IMR-90 (cell line): ENCODE results near the gene KIAA0040. TPM values are rescaled to one million over a fixed set of nuclear protein-coding genes. Genes with fewer than 3 reads are reported as not detected.

ENCODE experiments used
- ATAC-seq: fragments of 200-7000 bp; cut with Tn5 transposase; 2 replicates; pipeline ENCODE4 v1.9.1; 2020; ENCODE audit warnings: low read depth, mild to moderate bottlenecking, moderate library complexity
- BruUV-seq: library from RNA; stranded (reverse); fragments of 400-500 nt; replicated peaks from 2 replicates; lab custom pipeline; 2021; lab: Mats Ljungman, UMichigan
- CTCF ChIA-PET: fragments of 300-600 bp; formaldehyde crosslinking; extraction: SDS; loops from one replicate; lab custom pipeline; 2021; ENCODE audit warnings: antibody characterized with exemption; lab: Yijun Ruan, JAX
- POLR2A ChIA-PET: fragments of 300-600 bp; sonication (Branson Sonifier 250); formaldehyde crosslinking; loops from one replicate; lab custom pipeline; 2022; ENCODE audit warnings: antibody characterized with exemption; ENCODE audit not compliant: unreplicated experiment; lab: Charles Lee
- DNase-seq: peaks from one replicate; pipeline ENCODE4 v3.0.0; 2013
- H2AFZ ChIP-seq: replicated peaks from 2 replicates; pipeline ENCODE3; 2013; ENCODE audit warnings: low read length, mild to moderate bottlenecking; ENCODE audit not compliant: poor library complexity
- H2AK5ac ChIP-seq: 2 replicates; pipeline ENCODE4 v1.6.1; 2013; ENCODE audit warnings: low read depth, low read length, inconsistent platforms
- H2AK9ac ChIP-seq: replicated peaks from 2 replicates; pipeline ENCODE3; 2013; ENCODE audit warnings: mild to moderate bottlenecking, low read depth, low read length, moderate library complexity; ENCODE audit not compliant: poor library complexity
- H2BK120ac ChIP-seq: 2 replicates; pipeline ENCODE4 v1.6.1; 2013; ENCODE audit warnings: low read depth, low read length, inconsistent platforms
- H2BK15ac ChIP-seq: 3 replicates; pipeline ENCODE4 v1.6.1; 2013; ENCODE audit warnings: low read depth, low read length, inconsistent platforms
- H2BK20ac ChIP-seq: 2 replicates; pipeline ENCODE4 v1.6.1; 2013; ENCODE audit warnings: low read depth, mild to moderate bottlenecking, inconsistent platforms, low read length, moderate library complexity
- H2BK5ac ChIP-seq: 2 replicates; pipeline ENCODE4 v1.6.1; 2013; ENCODE audit warnings: mild to moderate bottlenecking, low read depth, low read length, inconsistent platforms; ENCODE audit not compliant: poor library complexity, severe bottlenecking
- H3K14ac ChIP-seq: replicated peaks from 2 replicates; pipeline ENCODE4 v1.6.1; 2013; ENCODE audit warnings: low read depth, low read length, inconsistent platforms
- H3K18ac ChIP-seq: 2 replicates; pipeline ENCODE4 v1.6.1; 2013; ENCODE audit warnings: low read depth, low read length, control low read depth
- H3K23ac ChIP-seq: 2 replicates; pipeline ENCODE4 v1.6.1; 2013; ENCODE audit warnings: low read depth, low read length, inconsistent platforms
- H3K27ac ChIP-seq: 2 replicates; pipeline ENCODE4 v1.5.1; 2013; ENCODE audit warnings: mild to moderate bottlenecking, control low read depth, low read length; ENCODE audit not compliant: insufficient read depth
- H3K27me3 ChIP-seq: 2 replicates; pipeline ENCODE4 v1.6.1; 2013; ENCODE audit warnings: low read length; ENCODE audit not compliant: control insufficient read depth, insufficient read depth
- H3K36me3 ChIP-seq: 2 replicates; pipeline ENCODE4 v1.6.1; 2013; ENCODE audit warnings: low read length, mixed read lengths; ENCODE audit not compliant: control insufficient read depth, insufficient read depth
- H3K4ac ChIP-seq: 2 replicates; pipeline ENCODE4 v1.6.1; 2013; ENCODE audit warnings: low read depth, low read length, inconsistent platforms
- H3K4me1 ChIP-seq: 2 replicates; pipeline ENCODE4 v1.6.1; 2013; ENCODE audit warnings: low read length, mixed read lengths; ENCODE audit not compliant: control insufficient read depth, insufficient read depth
- H3K4me2 ChIP-seq: 2 replicates; pipeline ENCODE4 v1.6.1; 2013; ENCODE audit warnings: low read depth, mild to moderate bottlenecking, control low read depth, low read length, moderate library complexity
- H3K4me3 ChIP-seq: 2 replicates; pipeline ENCODE4 v1.5.1; 2013; ENCODE audit warnings: low read depth, mild to moderate bottlenecking, control low read depth, low read length, moderate library complexity; ENCODE audit not compliant: insufficient read depth
- H3K56ac ChIP-seq: 2 replicates; pipeline ENCODE4 v1.6.1; 2013; ENCODE audit warnings: low read length, inconsistent platforms; ENCODE audit not compliant: insufficient read depth; ENCODE audit errors: extremely low read depth
- H3K79me1 ChIP-seq, 2 experiments: 2 replicates each; pipeline ENCODE4 v1.6.1; 2013; ENCODE audit warnings: low read length in 2 of 2, inconsistent platforms in 1 of 2, low read depth in 1 of 2
- H3K9ac ChIP-seq: 2 replicates; pipeline ENCODE4 v1.6.1; 2013; ENCODE audit warnings: low read depth, low read length, control low read depth
- H3K9me1 ChIP-seq: 2 replicates; pipeline ENCODE4 v1.6.1; 2013; ENCODE audit warnings: low read length, inconsistent platforms; ENCODE audit not compliant: insufficient read depth
- H3K9me3 ChIP-seq: 2 replicates; pipeline ENCODE4 v1.6.1; 2013; ENCODE audit warnings: low read length; ENCODE audit not compliant: control insufficient read depth, insufficient read depth
- H4K20me1 ChIP-seq: 2 replicates; pipeline ENCODE4 v1.6.1; 2013; ENCODE audit warnings: low read length, inconsistent platforms; ENCODE audit not compliant: insufficient read depth
- H4K5ac ChIP-seq: 2 replicates; pipeline ENCODE4 v1.6.1; 2013; ENCODE audit warnings: mild to moderate bottlenecking, low read depth, low read length, control low read depth
- H4K8ac ChIP-seq, 2 experiments: 2 replicates each; pipeline ENCODE4 v1.6.1; 2013; ENCODE audit warnings: low read depth in 2 of 2, low read length in 2 of 2, control low read depth in 1 of 2, inconsistent platforms in 1 of 2
- H4K91ac ChIP-seq: 2 replicates; pipeline ENCODE4 v1.6.1; 2013; ENCODE audit warnings: low read depth, low read length, inconsistent platforms; ENCODE audit not compliant: insufficient read depth
- BHLHE40 ChIP-seq: fragments of 150-350 bp; IDR thresholded peaks from 2 replicates; pipeline ENCODE4 v1.6.1; 2016; ENCODE audit warnings: mild to moderate bottlenecking, low read depth, low read length
- MAFK ChIP-seq: IDR thresholded peaks from 2 replicates; pipeline ENCODE4 v1.6.1; 2012; ENCODE audit warnings: low read depth, low read length, improper control_type of control experiment
- NFE2L2 ChIP-seq: fragments of 150-350 bp; IDR thresholded peaks from 2 replicates; pipeline ENCODE4 v1.6.1; 2016; ENCODE audit warnings: low read depth, mild to moderate bottlenecking, low read length
- WGBS, 2 experiments: methylation state at CpG; one replicate each; pipeline versions ENCODE4 v1.1.5 to v1.1.7; 2013; ENCODE audit warnings: missing lambda C conversion rate in 2 of 2; ENCODE audit not compliant: insufficient read length in 1 of 2; ENCODE audit errors: extremely low coverage in 2 of 2; 5-methylcytosine and 5-hydroxymethylcytosine counted together
- dilution Hi-C: fragments of 300-500 bp; cut with HindIII; formaldehyde crosslinking; loops from one replicate; pipeline ENCODE4 v1.14.3; 2018; ENCODE audit warnings: low sequenced_read_pairs; ENCODE audit not compliant: unreplicated experiment
- in situ Hi-C: fragments of 300-500 bp; cut with MboI; formaldehyde crosslinking; loops from 3 replicates; pipeline ENCODE4 v1.14.3; 2019; ENCODE audit warnings: low sequenced_read_pairs, inconsistent platforms, mixed read lengths
- intact Hi-C: fragments of 100-400 bp; cut with micrococcal nuclease; formaldehyde crosslinking; loops from 2 replicates; pipeline ENCODE4 v1.10.0; 2022
- polyA plus RNA-seq, 3 experiments: library from polyadenylated mRNA; depleted of rRNA; stranded (reverse); fragments of >200 nt; gene quantifications; 2 replicates each; pipeline ENCODE4 v1.2.3, GENCODE V29; 2012; ENCODE audit warnings: low replicate concordance in 1 of 3
- total RNA-seq: library from RNA; depleted of rRNA; stranded (reverse); fragments of >200 nt; gene quantifications from 2 replicates; pipeline ENCODE4 v1.2.3, GENCODE V29; 2012

The KIAA0040 gene
- total and polyA plus RNA-seq, 2 of the 4 experiments (the other 2 are of a cell fraction): 0.05 to 0.18 TPM

GRCh38 chr1:175116210-175116798 lies 76.3 kb downstream of the KIAA0040 start:
- no peak overlapping the region for H2AFZ ChIP-seq

More at GRCh38 chr1:175116210-175116798, 76.3 kb downstream of the KIAA0040 start:
- H4K8ac ChIP-seq: no peak overlapping the region
- in situ Hi-C loops (no loop called here), intact Hi-C loops (no loop called here), dilution Hi-C loops (no loop called here)
- no peak overlapping the region for H3K27ac ChIP-seq
- no peaks in the 10 kb centered on the region for H4K20me1 ChIP-seq
- DNase-seq (no peak), ATAC-seq (no peak)
- H3K9me3 ChIP-seq: no peaks in the 10 kb centered on the region
- no peak overlapping the region for H3K18ac ChIP-seq
- H2AK5ac ChIP-seq: no peak overlapping the region
- H2BK120ac ChIP-seq: no peak overlapping the region
- H4K91ac ChIP-seq: no peak overlapping the region
- H3K9ac ChIP-seq: no peak overlapping the region
- ChIA-PET POLR2A (no interaction called here), CTCF (interaction anchor here (1.3 kb wide), 1 partner anchor 9 kb away, joined by 4 read pairs; no protein-coding TSS in a partner anchor)
- H3K4ac ChIP-seq: no peak overlapping the region
- no peak overlapping the region for H3K14ac ChIP-seq
- no peak overlapping the region for H3K23ac ChIP-seq
- H2BK20ac ChIP-seq: no peak overlapping the region
- no peaks in the 10 kb centered on the region for H3K79me1 ChIP-seq
- no peaks in the 10 kb centered on the region for H3K36me3 ChIP-seq
- H3K4me2 ChIP-seq: no peak overlapping the region
- TF ChIP-seq NFE2L2 (no peak), MAFK (no peak), BHLHE40 (no peak)
- no peak overlapping the region for H2BK5ac ChIP-seq
- H3K9me1 ChIP-seq: no peaks in the 10 kb centered on the region; the same call in 1 of the 2 replicates
- no peak overlapping the region for H4K5ac ChIP-seq
- no peak overlapping the region for H2AK9ac ChIP-seq
- no peaks in the 10 kb centered on the region for H3K4me1 ChIP-seq
- no CpG with 5 or more reads among the region's 1 CpG for WGBS, 2 experiments
- H3K27me3 ChIP-seq: no peaks in the 10 kb centered on the region
- H2BK15ac ChIP-seq: no peak overlapping the region
- H3K56ac ChIP-seq: no peak overlapping the region
- no peak overlapping the region for H3K4me3 ChIP-seq
- no TSS peak for BruUV-seq
